Pancreas (tissue), 10 donors: ENCODE results near the gene CD247. TPM values are rescaled to one million over a fixed set of nuclear protein-coding genes. Genes with fewer than 3 reads are reported as not detected.

Experiments used
- ATAC-seq, 4 donors: fragments of 200-7000 bp; cut with Tn5 transposase; one replicate each; pipeline versions ENCODE4 v1.8.0 to v1.9.1; 2020; ENCODE audit warnings: mild to moderate bottlenecking in 4 of 4, moderate library complexity in 4 of 4
- DNase-seq, 6 donors: peaks; one replicate each; pipeline ENCODE4 v3.0.0-alpha.2; 2020
- FAIRE-seq: peaks from 2 replicates; lab custom pipeline; 2012; peaks lifted over from hg19 to GRCh38; lab: Jason Lieb, UNC
- H3K27ac ChIP-seq, 4 donors: fragments of 200-600 bp; sonication (generic); 1 replicate in 3 of 4; 2 replicates in 1 of 4; pipeline versions ENCODE4 v1.5.0 to v1.8.0; 2020
- H3K27me3 ChIP-seq, 4 donors: fragments of 200-600 bp; one replicate each; pipeline ENCODE4 v1.8.0; 2021
- H3K36me3 ChIP-seq, 3 donors: fragments of 200-600 bp; sonication (generic) in 1 of 3; one replicate each; pipeline versions ENCODE4 v1.5.0 to v1.8.0; 2020 to 2021
- H3K4me1 ChIP-seq, 3 donors: fragments of 200-600 bp; one replicate each; pipeline ENCODE4 v1.8.0; 2021
- H3K4me3 ChIP-seq, 4 donors: fragments of 200-600 bp; sonication (generic) in 2 of 4; one replicate each; pipeline versions ENCODE4 v1.5.0 to v1.8.0; 2020 to 2021
- H3K9me3 ChIP-seq, 4 donors: fragments of 200-600 bp; one replicate each; pipeline ENCODE4 v1.8.0; 2021
- WGBS, 2 donors: extraction: QIAGEN DNeasy Blood & Tissue Kit; methylation state at CpG; one replicate each; pipeline ENCODE4 v1.1.7; 2013; 5-methylcytosine and 5-hydroxymethylcytosine counted together
- intact Hi-C, 3 donors: fragments of 100-400 bp; cut with DNase I; formaldehyde crosslinking; loops; one replicate each; pipeline versions ENCODE4 v1.11.1 to v1.14.2; 2022
- polyA plus RNA-seq, 2 donors: library from polyadenylated mRNA; stranded (reverse); fragments of 200-250 nt; gene quantifications; one replicate each; pipeline ENCODE4 v1.2.3, GENCODE V29; 2013
- total RNA-seq, 6 donors: library from RNA; stranded (reverse); fragmentation: NEBNext Ultra II Directional in 4 of 6; extraction: Animal tissue kit (Norgen Biotek cat#: 25700) in 4 of 6; gene quantifications; one replicate each; pipeline versions ENCODE4 v1.2.1 to v1.2.4, GENCODE V29; 2021 to 2023
- TF ChIP-seq, protein P1 (sequence below), 4 donors: fragments of 200-600 bp; sonication (generic) in 3 of 4; IDR thresholded peaks; one replicate each; pipeline versions ENCODE4 v1.5.0 to v1.8.0; 2021; ENCODE audit warnings: antibody characterized with exemption in 4 of 4
- donor health status: healthy with polysubstance abuse.
- donor health status: DM: no; HTN: no; CAD: no; lungs with moderate emphysema.
- donor health status: DM: no; HTN: no; CAD: no.
- donor health status: control.
- donor health status: control.
- donor health status: Bipolar disorder and iron deficiency.
- donor health status: DM: yes; HTN: yes; CAD: no.
- donor health status: DM: no; HTN: no; CAD: no.
- donor health status: DM: no; HTN: no; CAD: no.
- donor health status: DM: yes; HTN: yes; CAD: no.

The CD247 gene
- total and polyA plus RNA-seq, 8 donors = 0.14 to 0.95 (median 0.56) TPM; not detected in 1

DNA sequence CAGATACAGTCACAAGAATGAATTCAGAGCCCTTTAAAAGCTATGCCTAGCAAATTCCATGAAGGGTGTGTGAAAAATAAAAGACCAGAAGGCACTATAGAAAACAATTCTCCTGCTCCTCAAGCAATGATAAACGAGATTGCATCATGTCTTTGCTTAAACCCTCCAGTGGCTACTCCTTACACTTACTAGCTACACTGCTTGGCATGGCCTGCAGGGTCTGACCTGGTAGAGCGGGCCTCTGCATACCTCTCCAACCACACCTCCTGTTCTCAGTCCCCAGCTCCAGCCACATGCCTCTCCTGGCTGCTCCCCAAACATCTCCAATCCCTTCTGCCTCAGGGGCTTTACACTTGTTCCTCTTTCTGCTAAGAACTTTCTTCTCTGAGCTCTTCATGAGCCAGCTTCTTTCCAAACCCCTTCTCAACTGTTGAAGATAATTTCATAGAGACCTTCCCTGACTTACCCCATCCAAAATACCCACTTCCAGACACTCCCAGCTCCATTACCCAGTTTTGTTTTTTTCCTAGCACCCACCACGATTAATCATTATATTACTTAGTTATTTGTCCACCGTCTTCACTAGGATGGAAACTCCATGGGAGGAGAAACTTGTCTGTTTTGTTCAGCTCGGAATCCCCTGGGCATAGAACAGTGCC lies 46.4 kb upstream of the CD247 start:
- ATAC-seq (peak in 2 of 4 donors; percentile 37 to 52), DNase-seq (no peak)

GRCh38 chr1:167563579-167564246 lies 45.4 kb upstream of the CD247 start:
- H3K9me3 ChIP-seq = no peaks in the 10 kb centered on the region
- H3K36me3 ChIP-seq = no peaks in the 10 kb centered on the region
- intact Hi-C loops = no loop called here
- H3K27ac ChIP-seq = no peak overlapping the region
- TF ChIP-seq, protein P1, sequence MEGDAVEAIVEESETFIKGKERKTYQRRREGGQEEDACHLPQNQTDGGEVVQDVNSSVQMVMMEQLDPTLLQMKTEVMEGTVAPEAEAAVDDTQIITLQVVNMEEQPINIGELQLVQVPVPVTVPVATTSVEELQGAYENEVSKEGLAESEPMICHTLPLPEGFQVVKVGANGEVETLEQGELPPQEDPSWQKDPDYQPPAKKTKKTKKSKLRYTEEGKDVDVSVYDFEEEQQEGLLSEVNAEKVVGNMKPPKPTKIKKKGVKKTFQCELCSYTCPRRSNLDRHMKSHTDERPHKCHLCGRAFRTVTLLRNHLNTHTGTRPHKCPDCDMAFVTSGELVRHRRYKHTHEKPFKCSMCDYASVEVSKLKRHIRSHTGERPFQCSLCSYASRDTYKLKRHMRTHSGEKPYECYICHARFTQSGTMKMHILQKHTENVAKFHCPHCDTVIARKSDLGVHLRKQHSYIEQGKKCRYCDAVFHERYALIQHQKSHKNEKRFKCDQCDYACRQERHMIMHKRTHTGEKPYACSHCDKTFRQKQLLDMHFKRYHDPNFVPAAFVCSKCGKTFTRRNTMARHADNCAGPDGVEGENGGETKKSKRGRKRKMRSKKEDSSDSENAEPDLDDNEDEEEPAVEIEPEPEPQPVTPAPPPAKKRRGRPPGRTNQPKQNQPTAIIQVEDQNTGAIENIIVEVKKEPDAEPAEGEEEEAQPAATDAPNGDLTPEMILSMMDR (IDR thresholded peaks at IDR 0.05) = no peak
- no peaks in the 10 kb centered on the region for H3K27me3 ChIP-seq
- no peaks in the 10 kb centered on the region for H3K4me1 ChIP-seq
- FAIRE-seq = no peak
- WGBS, 2 donors = 63 to 68% methylated on average over 7 of the region's 7 CpGs
- no peak overlapping the region for H3K4me3 ChIP-seq
- peak in 1 of 6 donors; percentile 42 for DNase-seq
- ATAC-seq = peak in 3 of 4 donors; percentile 21 to 84 (median 83)

More for the DNA sequence above, 46.4 kb upstream of the CD247 start:
- H3K27me3 ChIP-seq = no peaks in the 10 kb centered on the region
- no peak for FAIRE-seq
- intact Hi-C loops = no loop called here
- no peaks in the 10 kb centered on the region for H3K4me1 ChIP-seq
- TF ChIP-seq, protein P1 (IDR thresholded peaks at IDR 0.05) = no peak
- H3K36me3 ChIP-seq = no peaks in the 10 kb centered on the region
- H3K9me3 ChIP-seq = no peaks in the 10 kb centered on the region
- 70 to 73% methylated on average over 5 of the region's 5 CpGs for WGBS, 2 donors
- no peak overlapping the region for H3K4me3 ChIP-seq
- H3K27ac ChIP-seq = no peak overlapping the region

DNA sequence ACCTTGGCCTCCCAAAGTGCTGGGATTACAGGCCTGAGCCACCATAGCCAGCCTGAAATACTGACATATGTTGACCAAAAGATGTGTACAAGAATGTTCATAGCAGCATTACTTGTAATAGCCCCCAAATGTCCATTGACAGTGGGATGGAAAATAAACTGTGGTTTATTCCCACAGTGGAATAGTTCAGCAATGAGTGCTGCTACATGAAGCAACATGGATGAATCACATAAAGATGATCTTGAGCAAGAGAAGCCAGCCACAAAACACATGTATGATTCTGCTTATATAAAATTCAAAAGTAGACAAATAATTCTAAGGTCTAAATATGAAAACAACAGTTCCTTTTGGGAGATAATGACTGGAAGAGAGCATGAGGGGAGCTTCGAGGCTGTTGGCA lies 44.4 kb upstream of the CD247 start:
- ATAC-seq (no peak), DNase-seq (no peak), FAIRE-seq (no peak)
- no peaks in the 10 kb centered on the region for H3K4me1 ChIP-seq
- no peaks in the 10 kb centered on the region for H3K36me3 ChIP-seq
- WGBS, 2 donors = 50 to 81% methylated on average over 1 of the region's 1 CpG
- no peaks in the 10 kb centered on the region for H3K9me3 ChIP-seq
- no peak overlapping the region for H3K4me3 ChIP-seq
- H3K27ac ChIP-seq = no peak overlapping the region
- intact Hi-C loops = no loop called here
- no peaks in the 10 kb centered on the region for H3K27me3 ChIP-seq
- TF ChIP-seq, protein P1 (IDR thresholded peaks at IDR 0.05) = no peak

DNA sequence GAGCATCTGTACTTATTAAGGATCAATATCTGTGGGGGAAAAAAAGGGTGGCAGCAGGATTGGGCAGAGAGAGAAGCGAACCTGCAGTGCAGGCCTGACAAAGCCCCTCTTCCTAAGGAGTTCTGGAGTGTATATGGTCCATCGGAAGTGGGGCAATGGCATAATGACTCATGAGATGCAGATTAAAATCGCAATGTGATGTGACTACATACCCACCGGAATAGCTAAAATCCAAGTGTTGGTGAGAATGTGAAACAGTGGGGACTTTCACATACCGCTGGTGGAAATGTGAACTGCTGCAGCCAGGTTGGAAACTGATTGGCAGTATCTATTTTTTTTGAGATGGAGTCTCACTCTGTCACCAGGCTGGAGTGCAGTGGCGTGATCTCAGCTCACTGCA lies 43.4 kb upstream of the CD247 start:
- Histone ChIP-seq H3K4me3 (no peak overlapping the region), H3K27me3 (no peaks in the 10 kb centered on the region), H3K36me3 (no peaks in the 10 kb centered on the region), H3K9me3 (no peaks in the 10 kb centered on the region), H3K4me1 (no peaks in the 10 kb centered on the region), H3K27ac (no peak overlapping the region)
- ATAC-seq (no peak), FAIRE-seq (no peak), DNase-seq (no peak)
- 90 to 96% methylated on average over 6 of the region's 6 CpGs for WGBS, 2 donors
- TF ChIP-seq, protein P1 (IDR thresholded peaks at IDR 0.05) = no peak
- intact Hi-C loops = no loop called here
